GM12878 (cell line): Measurements from ENCODE around the gene PSMB5. TPM values are rescaled to one million over a fixed set of nuclear protein-coding genes. Genes with fewer than 3 reads are reported as not detected.

ENCODE experiments used
- ATAC-seq: fragments of 200-7000 bp; cut with Tn5 transposase; 3 replicates; pipeline ENCODE4 v1.9.1; 2020; ENCODE audit warnings: mild to moderate bottlenecking, moderate library complexity
- BruUV-seq: library from RNA; stranded (reverse); fragments of 400-500 nt; replicated peaks from 2 replicates; lab custom pipeline; 2021; lab: Mats Ljungman, UMichigan
- CTCF ChIA-PET: fragments of 300-600 bp; sonication (Branson Sonifier 250); formaldehyde crosslinking; extraction: SDS; loops from one replicate; lab custom pipeline; 2021; ENCODE audit warnings: inconsistent platforms; lab: Yijun Ruan, JAX
- POLR2A ChIA-PET: fragments of 350-600 bp; formaldehyde crosslinking; extraction: SDS; loops from one replicate; lab custom pipeline; 2021; ENCODE audit warnings: inconsistent platforms; lab: Charles Lee
- RAD21 ChIA-PET: fragments of 300-600 bp; sonication (Branson Sonifier 250); formaldehyde crosslinking; loops from one replicate; lab custom pipeline; 2023; ENCODE audit warnings: antibody characterized with exemption; ENCODE audit not compliant: unreplicated experiment; lab: Charles Lee
- SMC1A ChIA-PET: fragments of 300-600 bp; sonication (Branson Sonifier 250); formaldehyde crosslinking; loops from one replicate; lab custom pipeline; 2023; ENCODE audit not compliant: unreplicated experiment, uncharacterized antibody; lab: Charles Lee
- DNase-seq: peaks from one replicate; pipeline ENCODE4 v3.0.0-alpha.2; 2011; ENCODE audit warnings: low read depth, low spot score
- FAIRE-seq: peaks from 3 replicates; lab custom pipeline; 2011; peaks lifted over from hg19 to GRCh38; lab: Jason Lieb, UNC
- H2AFZ ChIP-seq: 2 replicates; pipeline ENCODE4 v1.6.0; 2011; ENCODE audit warnings: low read depth, low read length, control low read depth; ENCODE audit not compliant: control insufficient read depth
- H3K27ac ChIP-seq: 2 replicates; pipeline ENCODE4 v1.5.1; 2011; ENCODE audit warnings: control low read depth; ENCODE audit not compliant: control insufficient read depth, insufficient read depth
- H3K27me3 ChIP-seq, 2 experiments: replicated peaks in 1 of 2; 2 replicates each; pipeline versions ENCODE4 v1.6.0 to v1.6.1; 2011; ENCODE audit warnings: low read length in 1 of 2; ENCODE audit not compliant: control insufficient read depth in 2 of 2, insufficient read depth in 2 of 2
- H3K36me3 ChIP-seq, 2 experiments: 2 replicates each; pipeline ENCODE4 v1.5.1; 2011; ENCODE audit warnings: low read length in 1 of 2; ENCODE audit not compliant: control insufficient read depth in 2 of 2, insufficient read depth in 2 of 2
- H3K4me1 ChIP-seq: 2 replicates; pipeline ENCODE4 v1.6.1; 2011; ENCODE audit warnings: mild to moderate bottlenecking, low read length, moderate library complexity, mixed read lengths; ENCODE audit not compliant: control insufficient read depth, insufficient read depth
- H3K4me2 ChIP-seq: 2 replicates; pipeline ENCODE4 v1.6.0; 2011; ENCODE audit warnings: control low read depth; ENCODE audit not compliant: control insufficient read depth, insufficient read depth
- H3K4me3 ChIP-seq: fragments of 200-600 bp; sonication (generic); 2 replicates; pipeline ENCODE4 v1.5.1; 2016
- H3K79me2 ChIP-seq: 2 replicates; pipeline ENCODE4 v1.6.0; 2011; ENCODE audit warnings: low read length; ENCODE audit not compliant: control insufficient read depth, insufficient read depth
- H3K9ac ChIP-seq: 2 replicates; pipeline ENCODE4 v1.8.0; 2011; ENCODE audit warnings: low read length, control low read depth, mixed read lengths; ENCODE audit not compliant: control insufficient read depth, insufficient read depth
- H3K9me3 ChIP-seq: replicated peaks from 3 replicates; pipeline ENCODE4 v1.5.1; 2011; ENCODE audit warnings: mild to moderate bottlenecking, low read length; ENCODE audit not compliant: control insufficient read depth, insufficient read depth
- H4K20me1 ChIP-seq: 2 replicates; pipeline ENCODE4 v1.6.0; 2011; ENCODE audit not compliant: control insufficient read depth, insufficient read depth
- BCL11A ChIP-seq: IDR thresholded peaks from 2 replicates; pipeline ENCODE4 v1.6.1; 2011; ENCODE audit warnings: low read depth, low read length
- CBX3 ChIP-seq: fragments of 200-600 bp; sonication (generic); IDR thresholded peaks from 2 replicates; pipeline ENCODE4 v1.6.1; 2016; ENCODE audit warnings: low read depth, borderline replicate concordance
- CEBPZ ChIP-seq: fragments of 150-350 bp; IDR thresholded peaks from 2 replicates; pipeline ENCODE4 v1.6.1; 2016; ENCODE audit warnings: low read depth, low read length
- DPF2 ChIP-seq: fragments of 450-650 bp; IDR thresholded peaks from 2 replicates; pipeline ENCODE4 v1.6.1; 2017; ENCODE audit warnings: mild to moderate bottlenecking
- MXI1 ChIP-seq: fragments of 150-350 bp; IDR thresholded peaks from 2 replicates; pipeline ENCODE4 v1.6.1; 2011; ENCODE audit warnings: low read depth, mild to moderate bottlenecking, inconsistent platforms, low read length, improper control_type of control experiment
- NRF1 ChIP-seq: conservative IDR thresholded peaks from 2 replicates; pipeline ENCODE4 v1.6.1; 2011; ENCODE audit warnings: mild to moderate bottlenecking, low read depth, low read length, improper control_type of control experiment
- YBX1 ChIP-seq: fragments of 450-650 bp; IDR thresholded peaks from 2 replicates; pipeline ENCODE4 v1.6.1; 2016; ENCODE audit warnings: antibody characterized with exemption
- ZBTB40 ChIP-seq: fragments of 450-650 bp; IDR thresholded peaks from 2 replicates; pipeline ENCODE4 v1.6.1; 2016; ENCODE audit warnings: mild to moderate bottlenecking, moderate library complexity, borderline replicate concordance
- ZNF207 ChIP-seq: fragments of 450-650 bp; IDR thresholded peaks from 2 replicates; pipeline ENCODE4 v1.6.1; 2014; ENCODE audit warnings: antibody characterized with exemption, mild to moderate bottlenecking, borderline replicate concordance
- WGBS: methylation state at CpG from one replicate; pipeline ENCODE4 v1.1.6; 2016; ENCODE audit warnings: low lambda C conversion rate; ENCODE audit not compliant: insufficient replicate concordance, insufficient coverage; ENCODE audit errors: missing lambda C conversion rate; 5-methylcytosine and 5-hydroxymethylcytosine counted together
- in situ Hi-C: fragments of 300-500 bp; cut with MboI; formaldehyde crosslinking; loops from 9 replicates; pipeline ENCODE4 v1.14.3; 2018; ENCODE audit warnings: mixed read lengths
- intact Hi-C: fragments of 100-400 bp; cut with micrococcal nuclease; formaldehyde crosslinking; loops from one replicate; pipeline ENCODE4 v1.14.2; 2022; ENCODE audit not compliant: unreplicated experiment
- polyA plus RNA-seq, 11 experiments: library from polyadenylated mRNA; depleted of rRNA in 4 of 11; unstranded in 6 of 11; stranded (reverse) in 5 of 11; fragments of >200 nt; fragmentation: Nextera tagmentation in 4 of 11; fragmentation: Illumina TruSeq in 1 of 11; extraction: Ambion mirVana in 4 of 11; extraction: Trizol in 1 of 11; gene quantifications; 1 replicate in 1 of 11; 2 replicates in 10 of 11; pipeline versions ENCODE4 v1.2.1 to v1.2.3, GENCODE V29; 2011 to 2016; ENCODE audit warnings: inconsistent platforms in 2 of 11, missing spikeins in 2 of 11, low read depth in 1 of 11
- total RNA-seq, 4 experiments: library from RNA; depleted of rRNA in 3 of 4; stranded (reverse); fragments of >200 nt in 3 of 4; fragmentation: Illumina TruSeq in 1 of 4; extraction: Trizol in 1 of 4; gene quantifications; 2 replicates each; pipeline versions ENCODE4 v1.2.1 to v1.2.3, GENCODE V29; 2013 to 2021
- TF ChIP-seq, protein P1 (sequence below): fragments of 450-650 bp; IDR thresholded peaks from 2 replicates; pipeline ENCODE4 v1.6.1; 2017; ENCODE audit warnings: mild to moderate bottlenecking, moderate library complexity

The PSMB5 gene
- total and polyA plus RNA-seq, 10 of the 15 experiments (the other 5 are each of a cell fraction or from before 2014, with no cell fraction given) = 84.5 to 802 (median 144) TPM

- Histone ChIP-seq H3K27me3 (no peaks in the 10 kb centered on the region), H4K20me1 (no peaks in the 10 kb centered on the region), H3K36me3 (no peaks in the 10 kb centered on the region), H3K4me1 (peaks cover 12% of the 10 kb centered on the region), H2AFZ (no peak overlapping the region), H3K4me3 (no peak overlapping the region), H3K4me2 (no peak overlapping the region), H3K9ac (no peak overlapping the region), H3K9me3 (no peaks in the 10 kb centered on the region), H3K79me2 (no peaks in the 10 kb centered on the region), H3K27ac (no peak overlapping the region)
- BruUV-seq = no TSS peak
- in situ Hi-C loops = loop anchor here (5.0 kb wide), 1 partner anchor 61 kb away; no protein-coding TSS in a partner anchor
- intact Hi-C loops = no loop called here
- ChIA-PET CTCF (interaction anchor here (1.0 to 18.3 kb wide), 7 partner anchors 9 to 79 kb away, joined by 3 to 853 read pairs (median 4); partner anchors contain the start of gene AJUBA), SMC1A (interaction anchor here (0.6 to 8.7 kb wide), 3 partner anchors 9 to 67 kb away, joined by 3 to 156 read pairs (median 77); no protein-coding TSS in a partner anchor), POLR2A (interaction anchor here (1.1 to 2.7 kb wide), 2 partner anchors 47 to 58 kb away, joined by 4 to 8 read pairs; no protein-coding TSS in a partner anchor), RAD21 (interaction anchor here (0.9 to 10.8 kb wide), 3 partner anchors 47 to 68 kb away, joined by 4 to 224 read pairs (median 166); partner anchors contain the start of gene AJUBA)
- ATAC-seq = no peak
- no peak for DNase-seq
- 75% methylated on average over 10 of the region's 10 CpGs for WGBS
- FAIRE-seq = no peak
- TF ChIP-seq BCL11A = no peak
- TF ChIP-seq CBX3 = no peak
- TF ChIP-seq YBX1 = no peak
- TF ChIP-seq, protein P1, sequence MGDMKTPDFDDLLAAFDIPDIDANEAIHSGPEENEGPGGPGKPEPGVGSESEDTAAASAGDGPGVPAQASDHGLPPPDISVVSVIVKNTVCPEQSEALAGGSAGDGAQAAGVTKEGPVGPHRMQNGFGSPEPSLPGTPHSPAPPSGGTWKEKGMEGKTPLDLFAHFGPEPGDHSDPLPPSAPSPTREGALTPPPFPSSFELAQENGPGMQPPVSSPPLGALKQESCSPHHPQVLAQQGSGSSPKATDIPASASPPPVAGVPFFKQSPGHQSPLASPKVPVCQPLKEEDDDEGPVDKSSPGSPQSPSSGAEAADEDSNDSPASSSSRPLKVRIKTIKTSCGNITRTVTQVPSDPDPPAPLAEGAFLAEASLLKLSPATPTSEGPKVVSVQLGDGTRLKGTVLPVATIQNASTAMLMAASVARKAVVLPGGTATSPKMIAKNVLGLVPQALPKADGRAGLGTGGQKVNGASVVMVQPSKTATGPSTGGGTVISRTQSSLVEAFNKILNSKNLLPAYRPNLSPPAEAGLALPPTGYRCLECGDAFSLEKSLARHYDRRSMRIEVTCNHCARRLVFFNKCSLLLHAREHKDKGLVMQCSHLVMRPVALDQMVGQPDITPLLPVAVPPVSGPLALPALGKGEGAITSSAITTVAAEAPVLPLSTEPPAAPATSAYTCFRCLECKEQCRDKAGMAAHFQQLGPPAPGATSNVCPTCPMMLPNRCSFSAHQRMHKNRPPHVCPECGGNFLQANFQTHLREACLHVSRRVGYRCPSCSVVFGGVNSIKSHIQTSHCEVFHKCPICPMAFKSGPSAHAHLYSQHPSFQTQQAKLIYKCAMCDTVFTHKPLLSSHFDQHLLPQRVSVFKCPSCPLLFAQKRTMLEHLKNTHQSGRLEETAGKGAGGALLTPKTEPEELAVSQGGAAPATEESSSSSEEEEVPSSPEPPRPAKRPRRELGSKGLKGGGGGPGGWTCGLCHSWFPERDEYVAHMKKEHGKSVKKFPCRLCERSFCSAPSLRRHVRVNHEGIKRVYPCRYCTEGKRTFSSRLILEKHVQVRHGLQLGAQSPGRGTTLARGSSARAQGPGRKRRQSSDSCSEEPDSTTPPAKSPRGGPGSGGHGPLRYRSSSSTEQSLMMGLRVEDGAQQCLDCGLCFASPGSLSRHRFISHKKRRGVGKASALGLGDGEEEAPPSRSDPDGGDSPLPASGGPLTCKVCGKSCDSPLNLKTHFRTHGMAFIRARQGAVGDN = no peak
- no peak for TF ChIP-seq MXI1
- TF ChIP-seq ZBTB40 = no peak
- no peak for TF ChIP-seq NRF1
- no peak for TF ChIP-seq CEBPZ
- no peak for TF ChIP-seq DPF2
- TF ChIP-seq ZNF207 = no peak
Measured at GRCh38 chr14:23053426-23053825, 18.7 kb upstream of the PSMB5 start.
